GM23248 (cell line): Measurements from ENCODE around the gene NFIA.

Experiments used
- EZH2 ChIP-seq: fragments of 200-600 bp; sonication (generic); IDR thresholded peaks from 2 replicates; pipeline ENCODE4 v1.6.1; 2018; ENCODE audit warnings: antibody characterized with exemption, mild to moderate bottlenecking; ENCODE audit not compliant: insufficient read depth, poor library complexity, severe bottlenecking
- EZH2phosphoT487 ChIP-seq: fragments of 200-600 bp; sonication (generic); IDR thresholded peaks from 2 replicates; pipeline ENCODE4 v1.6.1; 2018; ENCODE audit warnings: antibody characterized with exemption, moderate library complexity, mild to moderate bottlenecking, low read depth; ENCODE audit not compliant: insufficient read depth

DNA sequence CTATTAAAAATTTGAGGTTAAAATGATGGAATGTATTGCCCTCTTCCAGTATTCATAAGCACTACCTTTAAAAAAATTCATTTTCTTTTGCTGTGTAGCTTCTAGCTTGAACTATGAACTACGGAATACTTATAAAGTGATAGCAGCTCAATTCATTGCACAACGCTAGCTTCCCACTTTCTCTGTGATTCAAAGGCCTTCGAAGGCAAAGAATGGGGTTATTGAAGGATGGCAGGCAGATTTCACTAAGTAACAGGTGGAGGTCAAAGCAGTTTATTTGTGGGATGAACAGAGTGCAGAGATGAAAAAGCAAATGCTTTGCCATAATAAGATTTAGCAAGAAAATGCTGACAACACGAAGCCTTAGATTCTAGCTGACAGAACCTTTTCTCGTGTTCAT lies 290.6 kb downstream of the NFIA start:
- TF ChIP-seq EZH2 (no peak), EZH2phosphoT487 (no peak)
